ENCODE measurements around the gene PTPN22. TPM values are rescaled to one million over a fixed set of nuclear protein-coding genes. Genes with fewer than 3 reads are reported as not detected.
A peak's percentile ranks its signal among the peaks of the same experiment; 100 is the strongest.

Gene PTPN22
- total and polyA plus RNA-seq, 9 of the 15 experiments (the other 6 are each of a cell fraction or from before 2014, with no cell fraction given), result 0.45 to 4.6 (median 1.1) TPM

GRCh38 chr1:113904674-113905434, 33.3 kb upstream of the PTPN22 start, which contains the start of the genes AP4B1 and DCLRE1B (continued):
- no peak for TF ChIP-seq RERE (CRISPR knock-in tag; IDR thresholded peaks at IDR 0.05; ENCODE audit: borderline replicate concordance)
- TF ChIP-seq SIX5 (IDR thresholded peaks at IDR 0.05; ENCODE audit: borderline replicate concordance in 1 of 2, insufficient read depth in 1 of 2, low read depth in 1 of 2, low read length in 2 of 2), result peak in 1 of 2 experiments; percentile 29; a peak in 1 of 4 replicates
- TF ChIP-seq, protein P1, sequence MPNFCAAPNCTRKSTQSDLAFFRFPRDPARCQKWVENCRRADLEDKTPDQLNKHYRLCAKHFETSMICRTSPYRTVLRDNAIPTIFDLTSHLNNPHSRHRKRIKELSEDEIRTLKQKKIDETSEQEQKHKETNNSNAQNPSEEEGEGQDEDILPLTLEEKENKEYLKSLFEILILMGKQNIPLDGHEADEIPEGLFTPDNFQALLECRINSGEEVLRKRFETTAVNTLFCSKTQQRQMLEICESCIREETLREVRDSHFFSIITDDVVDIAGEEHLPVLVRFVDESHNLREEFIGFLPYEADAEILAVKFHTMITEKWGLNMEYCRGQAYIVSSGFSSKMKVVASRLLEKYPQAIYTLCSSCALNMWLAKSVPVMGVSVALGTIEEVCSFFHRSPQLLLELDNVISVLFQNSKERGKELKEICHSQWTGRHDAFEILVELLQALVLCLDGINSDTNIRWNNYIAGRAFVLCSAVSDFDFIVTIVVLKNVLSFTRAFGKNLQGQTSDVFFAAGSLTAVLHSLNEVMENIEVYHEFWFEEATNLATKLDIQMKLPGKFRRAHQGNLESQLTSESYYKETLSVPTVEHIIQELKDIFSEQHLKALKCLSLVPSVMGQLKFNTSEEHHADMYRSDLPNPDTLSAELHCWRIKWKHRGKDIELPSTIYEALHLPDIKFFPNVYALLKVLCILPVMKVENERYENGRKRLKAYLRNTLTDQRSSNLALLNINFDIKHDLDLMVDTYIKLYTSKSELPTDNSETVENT (CRISPR knock-in tag; IDR thresholded peaks at IDR 0.05), result no peak; the same call in none of the 2 replicates
- TF ChIP-seq CBFA2T2 (conservative IDR thresholded peaks at IDR 0.05), result no peak; the same call in 1 of the 2 replicates
- peak; percentile 69 for TF ChIP-seq SAP30 (IDR thresholded peaks at IDR 0.05; ENCODE audit: borderline replicate concordance, insufficient read depth, low read depth, low read length, poor library complexity, severe bottlenecking)
- peak; percentile 92 for TF ChIP-seq POLR2G (IDR thresholded peaks at IDR 0.05; ENCODE audit: low read depth, low read length)
- TF ChIP-seq NKRF (IDR thresholded peaks at IDR 0.05; ENCODE audit: borderline replicate concordance), result peak; percentile 82; the same call in 1 of the 2 replicates
- TF ChIP-seq, protein P2, sequence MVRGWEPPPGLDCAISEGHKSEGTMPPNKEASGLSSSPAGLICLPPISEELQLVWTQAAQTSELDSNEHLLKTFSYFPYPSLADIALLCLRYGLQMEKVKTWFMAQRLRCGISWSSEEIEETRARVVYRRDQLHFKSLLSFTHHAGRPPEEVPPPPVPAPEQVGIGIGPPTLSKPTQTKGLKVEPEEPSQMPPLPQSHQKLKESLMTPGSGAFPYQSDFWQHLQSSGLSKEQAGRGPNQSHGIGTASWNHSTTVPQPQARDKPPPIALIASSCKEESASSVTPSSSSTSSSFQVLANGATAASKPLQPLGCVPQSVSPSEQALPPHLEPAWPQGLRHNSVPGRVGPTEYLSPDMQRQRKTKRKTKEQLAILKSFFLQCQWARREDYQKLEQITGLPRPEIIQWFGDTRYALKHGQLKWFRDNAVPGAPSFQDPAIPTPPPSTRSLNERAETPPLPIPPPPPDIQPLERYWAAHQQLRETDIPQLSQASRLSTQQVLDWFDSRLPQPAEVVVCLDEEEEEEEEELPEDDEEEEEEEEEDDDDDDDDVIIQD (CRISPR knock-in tag; IDR thresholded peaks at IDR 0.05), result no peak
- TF ChIP-seq MXI1 (IDR thresholded peaks at IDR 0.05; ENCODE audit: low read depth, low read length), result no peak; the same call in 1 of the 2 replicates
- peak in 2 of 3 experiments; percentile 72 to 87 for TF ChIP-seq YY1 (IDR thresholded peaks at IDR 0.05; ENCODE audit: borderline replicate concordance in 1 of 3, control insufficient read depth in 1 of 3, extremely low read depth in 1 of 3, insufficient read depth in 3 of 3, insufficient read length in 1 of 3, insufficient replicate concordance in 2 of 3, low read depth in 1 of 3, low read length in 2 of 3)

Data from K562 (cell line).